Gastrocnemius medialis (tissue), 4 donors: Measurements from ENCODE around the gene FKBP8. TPM values are rescaled to one million over a fixed set of nuclear protein-coding genes. Genes with fewer than 3 reads are reported as not detected.
A peak's percentile ranks its signal among the peaks of the same experiment; 100 is the strongest.

ENCODE experiments used
- ATAC-seq, 2 donors: fragments of 150-250 bp; one replicate each; pipeline ENCODE4 v1.9.1; 2016
- DNase-seq, 2 donors: peaks; one replicate each; pipeline ENCODE4 v3.0.0-alpha.2; 2019
- H3K27ac ChIP-seq, 4 donors: fragments of 200-600 bp; sonication (generic); 1 replicate in 1 of 4; 2 replicates in 3 of 4; pipeline ENCODE4 v1.5.1; 2016 to 2018; ENCODE audit warnings: mild to moderate bottlenecking in 2 of 4, moderate library complexity in 1 of 4
- H3K27me3 ChIP-seq, 3 donors: fragments of 200-600 bp; sonication (generic) in 2 of 3; 1 replicate in 1 of 3; 2 replicates in 2 of 3; pipeline versions ENCODE4 v1.5.1 to v1.6.0; 2016 to 2019; ENCODE audit warnings: mild to moderate bottlenecking in 1 of 3, moderate library complexity in 1 of 3
- H3K36me3 ChIP-seq, 2 donors: fragments of 200-600 bp; sonication (generic) in 1 of 2; one replicate each; pipeline ENCODE4 v1.5.1; 2017 to 2018
- H3K4me1 ChIP-seq, 2 donors: fragments of 200-600 bp; sonication (generic) in 1 of 2; one replicate each; pipeline ENCODE4 v1.5.1; 2016 to 2017; ENCODE audit warnings: mild to moderate bottlenecking in 2 of 2
- H3K4me3 ChIP-seq, 4 donors: fragments of 200-600 bp; sonication (generic) in 3 of 4; 1 replicate in 1 of 4; 2 replicates in 3 of 4; pipeline ENCODE4 v1.5.1; 2016 to 2019; ENCODE audit warnings: mild to moderate bottlenecking in 2 of 4
- H3K9me3 ChIP-seq, 3 donors: fragments of 200-600 bp; sonication (generic) in 2 of 3; 1 replicate in 1 of 3; 2 replicates in 2 of 3; pipeline ENCODE4 v1.5.1; 2016 to 2019
- CTCF ChIP-seq, 5 experiments: fragments of 450-650 bp in 3 of 5; fragments of 200-600 bp in 2 of 5; sonication (generic) in 2 of 5; IDR thresholded peaks in 4 of 5; conservative IDR thresholded peaks in 1 of 5; 1 replicate in 4 of 5; 2 replicates in 1 of 5; pipeline ENCODE4 v1.5.1; 2016 to 2019; ENCODE audit warnings: antibody characterized with exemption in 5 of 5, mild to moderate bottlenecking in 3 of 5, moderate library complexity in 3 of 5
- POLR2A ChIP-seq, 2 donors: fragments of 450-650 bp; IDR thresholded peaks; one replicate each; pipeline ENCODE4 v1.6.1; 2017; ENCODE audit warnings: antibody characterized with exemption in 2 of 2, mild to moderate bottlenecking in 2 of 2, moderate library complexity in 2 of 2
- in situ Hi-C, 4 donors: fragments of 200-750 bp; cut with MboI; loops; one replicate each; pipeline versions ENCODE4 v1.15.0 to v1.8.0; 2017; ENCODE audit warnings: low sequenced_read_pairs in 4 of 4
- intact Hi-C: fragments of 100-400 bp; cut with DNase I; formaldehyde crosslinking; loops from one replicate; pipeline ENCODE4 v1.15.1; 2023; ENCODE audit warnings: low total_unique reads
- total RNA-seq, 4 donors: library from RNA; depleted of rRNA; stranded (reverse); fragments of >200 nt; gene quantifications; one replicate each; pipeline versions ENCODE4 v1.1.0 to v1.2.3, GENCODE V29; 2016

Gene FKBP8
- total RNA-seq, 4 donors from 2014 or later = 157 to 195 (median 184) TPM

DNA sequence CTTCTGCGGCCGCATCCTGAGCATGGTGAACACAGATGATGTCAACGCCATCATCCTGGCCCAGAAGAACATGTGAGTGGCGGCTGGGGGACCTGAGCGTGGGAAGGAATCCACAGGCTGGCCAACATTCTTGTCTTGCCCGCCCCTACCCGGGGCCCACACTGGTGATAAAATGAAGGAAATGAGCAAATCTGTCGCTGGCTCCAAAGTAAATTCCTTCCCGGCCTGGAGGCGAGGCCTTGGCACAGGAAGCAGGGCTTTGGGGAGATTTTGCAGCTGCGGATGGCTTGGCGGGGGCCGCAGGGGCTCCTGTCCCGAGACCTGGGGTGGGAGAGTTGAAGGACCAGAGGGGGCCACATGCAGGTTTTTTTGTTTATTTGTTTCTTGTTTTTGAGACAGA, 18.7 kb upstream of the FKBP8 start:
- Histone ChIP-seq H3K36me3 (peaks cover 0 to 42% of the 10 kb centered on the region in 2 donors), H3K27me3 (no peaks in the 10 kb centered on the region), H3K27ac (peak overlapping the region; percentile 67 to 95 (median 72)), H3K9me3 (no peaks in the 10 kb centered on the region), H3K4me3 (no peak overlapping the region), H3K4me1 (peaks cover 0 to 15% of the 10 kb centered on the region in 2 donors)
- intact Hi-C loops = no loop called here
- TF ChIP-seq CTCF (IDR thresholded peaks at IDR 0.05 in 4 of 5, conservative IDR thresholded peaks at IDR 0.05 in 1 of 5) (no peak), POLR2A (IDR thresholded peaks at IDR 0.05) (no peak)
- in situ Hi-C loops = loop anchor here in 1 of 4 donors (25.0 kb wide), 1 partner anchor 100 kb away; no protein-coding TSS in a partner anchor
- DNase-seq (no peak), ATAC-seq (no peak)

GRCh38 chr19:18559685-18560084, 16.3 kb upstream of the FKBP8 start:
- ATAC-seq (no peak), DNase-seq (no peak)
- Histone ChIP-seq H3K27ac (peak overlapping the region; percentile 45 to 98 (median 96)), H3K36me3 (peaks cover 0 to 19% of the 10 kb centered on the region in 2 donors), H3K4me1 (peaks cover 0 to 17% of the 10 kb centered on the region in 2 donors), H3K9me3 (no peaks in the 10 kb centered on the region), H3K4me3 (peak overlapping the region in 1 of 4 donors; percentile 13), H3K27me3 (no peaks in the 10 kb centered on the region)
- in situ Hi-C loops (loop anchor here in 1 of 4 donors (25.0 kb wide), 1 partner anchor 97 kb away; no protein-coding TSS in a partner anchor), intact Hi-C loops (loop anchor here (5.0 kb wide), 1 partner anchor 92 kb away; no protein-coding TSS in a partner anchor)
- no peak for TF ChIP-seq CTCF (IDR thresholded peaks at IDR 0.05 in 4 of 5, conservative IDR thresholded peaks at IDR 0.05 in 1 of 5)
- no peak for TF ChIP-seq POLR2A (IDR thresholded peaks at IDR 0.05)

DNA sequence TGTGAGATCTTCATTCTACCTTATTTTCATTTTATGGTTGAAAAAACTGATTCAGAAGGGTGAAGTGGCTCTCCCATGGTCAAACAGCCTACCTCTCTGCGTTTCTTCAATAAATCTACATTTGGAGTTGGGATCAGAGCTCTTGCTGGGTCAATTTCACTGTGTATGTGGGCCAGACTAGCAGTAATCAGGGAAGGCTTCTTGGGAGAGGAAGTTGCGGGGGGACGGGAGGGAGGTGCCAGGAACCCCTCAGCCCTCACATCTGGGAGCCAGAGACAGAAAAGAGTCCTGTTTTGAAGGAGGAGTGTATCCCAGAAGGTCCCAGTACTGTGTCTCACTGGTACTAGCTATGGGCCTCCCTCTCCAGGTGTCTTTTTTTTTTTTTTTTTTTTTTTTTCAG, 15.2 kb upstream of the FKBP8 start:
- TF ChIP-seq CTCF (IDR thresholded peaks at IDR 0.05 in 4 of 5, conservative IDR thresholded peaks at IDR 0.05 in 1 of 5) (no peak), POLR2A (IDR thresholded peaks at IDR 0.05) (no peak)
- in situ Hi-C loops = loop anchor here in 1 of 4 donors (25.0 kb wide), 1 partner anchor 96 kb away; no protein-coding TSS in a partner anchor
- intact Hi-C loops = loop anchor here (5.0 kb wide), 1 partner anchor 91 kb away; no protein-coding TSS in a partner anchor
- no peaks in the 10 kb centered on the region for H3K27me3 ChIP-seq
- H3K4me1 ChIP-seq = peaks cover 0 to 17% of the 10 kb centered on the region in 2 donors
- peaks cover 0 to 9% of the 10 kb centered on the region in 2 donors for H3K36me3 ChIP-seq
- DNase-seq (no peak), ATAC-seq (no peak)
- peak overlapping the region; percentile 95 to 98 (median 96) for H3K27ac ChIP-seq
- peak overlapping the region; percentile 82 to 91 (median 88) for H3K4me3 ChIP-seq
- H3K9me3 ChIP-seq = no peaks in the 10 kb centered on the region

- H3K4me1 ChIP-seq = peaks cover 0 to 17% of the 10 kb centered on the region in 2 donors
- no peak for TF ChIP-seq CTCF (IDR thresholded peaks at IDR 0.05 in 4 of 5, conservative IDR thresholded peaks at IDR 0.05 in 1 of 5)
- TF ChIP-seq POLR2A (IDR thresholded peaks at IDR 0.05) = no peak
Observed at GRCh38 chr19:18558202-18558555, 14.8 kb upstream of the FKBP8 start.

More at GRCh38 chr19:18558202-18558555, 14.8 kb upstream of the FKBP8 start:
- peaks cover 0 to 4% of the 10 kb centered on the region in 2 donors for H3K36me3 ChIP-seq
- H3K27me3 ChIP-seq = no peaks in the 10 kb centered on the region
- intact Hi-C loops (loop anchor here (5.0 kb wide), 1 partner anchor 91 kb away; no protein-coding TSS in a partner anchor), in situ Hi-C loops (loop anchor here in 1 of 4 donors (25.0 kb wide), 1 partner anchor 96 kb away; no protein-coding TSS in a partner anchor)
- peak; percentile 11 to 25 for ATAC-seq
- H3K27ac ChIP-seq = peak overlapping the region; percentile 95 to 98 (median 96)
- DNase-seq = no peak
- no peaks in the 10 kb centered on the region for H3K9me3 ChIP-seq
- peak overlapping the region; percentile 82 to 91 (median 88) for H3K4me3 ChIP-seq
